Stimulated activated CD8-positive, alpha-beta memory T cell treated with anti-CD3 and anti-CD28 coated beads, Interleukin-7, amount 100 ng/mL, for 24 hours (primary cell): ENCODE data around the gene SHC3.

ENCODE experiments used
- DNase-seq: peaks from one replicate; pipeline ENCODE4 v3.0.0-alpha.2; 2020; ENCODE audit warnings: low read depth

The SHC3 gene

GRCh38 chr9:89054865-89055495 lies 123.6 kb downstream of the SHC3 start:
- DNase-seq: no peak

- no peak for DNase-seq
Observed at GRCh38 chr9:89053301-89053700, 125.3 kb downstream of the SHC3 start.

- DNase-seq: no peak
Observed at GRCh38 chr9:89052470-89053097, 126.0 kb downstream of the SHC3 start.

GRCh38 chr9:89051421-89052025 lies 127.1 kb downstream of the SHC3 start:
- DNase-seq: no peak

GRCh38 chr9:89049646-89050045 lies 129.0 kb downstream of the SHC3 start:
- DNase-seq: no peak

- no peak for DNase-seq
Observed at GRCh38 chr9:89048616-89049015, 130.0 kb downstream of the SHC3 start.

- DNase-seq: no peak
Observed at GRCh38 chr9:89047667-89048066, 131.0 kb downstream of the SHC3 start.

- DNase-seq: no peak
Observed at GRCh38 chr9:89046832-89047231, 131.8 kb downstream of the SHC3 start.

- no peak for DNase-seq
Observed at GRCh38 chr9:89044881-89045280, 133.7 kb downstream of the SHC3 start.

GRCh38 chr9:89044104-89044503 lies 134.5 kb downstream of the SHC3 start:
- DNase-seq: no peak

- no peak for DNase-seq
Observed at GRCh38 chr9:89042984-89043383, 135.6 kb downstream of the SHC3 start.

- no peak for DNase-seq
Observed at GRCh38 chr9:89039664-89040063, 139.0 kb downstream of the SHC3 start.

GRCh38 chr9:89039104-89039465 lies 139.5 kb downstream of the SHC3 start:
- no peak for DNase-seq

GRCh38 chr9:89038382-89039103 lies 140.1 kb downstream of the SHC3 start:
- DNase-seq: no peak

GRCh38 chr9:89037891-89038290 lies 140.7 kb downstream of the SHC3 start:
- no peak for DNase-seq

- DNase-seq: no peak
Observed at GRCh38 chr9:89037346-89037745, 141.3 kb downstream of the SHC3 start.

GRCh38 chr9:89036891-89037290 lies 141.7 kb downstream of the SHC3 start:
- DNase-seq: no peak

GRCh38 chr9:89036383-89036782 lies 142.2 kb downstream of the SHC3 start:
- no peak for DNase-seq

- no peak for DNase-seq
Observed at GRCh38 chr9:89032661-89033060, 146.0 kb downstream of the SHC3 start.

GRCh38 chr9:89032173-89032572 lies 146.4 kb downstream of the SHC3 start:
- no peak for DNase-seq

GRCh38 chr9:89029788-89030187 lies 148.8 kb downstream of the SHC3 start:
- no peak for DNase-seq

- no peak for DNase-seq
Observed at GRCh38 chr9:89026876-89027275, 151.7 kb downstream of the SHC3 start.

- DNase-seq: no peak
Observed at GRCh38 chr9:89025553-89025952, 153.1 kb downstream of the SHC3 start.
